Activated naive CD8-positive, alpha-beta T cell treated with anti-CD3 and anti-CD28 coated beads for 36 hours (primary cell): ENCODE data around the gene CSRP2. TPM values are rescaled to one million over a fixed set of nuclear protein-coding genes. Genes with fewer than 3 reads are reported as not detected.

Source experiments
- DNase-seq: peaks from one replicate; pipeline ENCODE4 v3.0.0; 2021
- H3K27ac Mint-ChIP-seq: one replicate; pipeline ENCODE4 v1.8.0; 2022; ENCODE audit warnings: mild to moderate bottlenecking, moderate library complexity, mixed read lengths
- H3K27me3 Mint-ChIP-seq: one replicate; pipeline ENCODE4 v1.8.0; 2022; ENCODE audit warnings: mild to moderate bottlenecking, mixed read lengths
- H3K36me3 Mint-ChIP-seq: one replicate; pipeline ENCODE4 v1.8.0; 2021; ENCODE audit warnings: mild to moderate bottlenecking, mixed read lengths
- H3K4me1 Mint-ChIP-seq: one replicate; pipeline ENCODE4 v1.8.0; 2021; ENCODE audit warnings: mixed read lengths
- H3K4me3 Mint-ChIP-seq: one replicate; pipeline ENCODE4 v1.8.0; 2022; ENCODE audit warnings: mild to moderate bottlenecking, moderate library complexity, mixed read lengths
- H3K9me3 Mint-ChIP-seq: one replicate; pipeline ENCODE4 v1.8.0; 2022; ENCODE audit warnings: mixed read lengths
- total RNA-seq, 2 experiments: library from RNA; stranded (reverse); gene quantifications; one replicate each; pipeline ENCODE4 v1.2.3, GENCODE V29; 2021

Gene CSRP2
- total RNA-seq = under 1 TPM; 0.76 to 0.78 TPM

DNA sequence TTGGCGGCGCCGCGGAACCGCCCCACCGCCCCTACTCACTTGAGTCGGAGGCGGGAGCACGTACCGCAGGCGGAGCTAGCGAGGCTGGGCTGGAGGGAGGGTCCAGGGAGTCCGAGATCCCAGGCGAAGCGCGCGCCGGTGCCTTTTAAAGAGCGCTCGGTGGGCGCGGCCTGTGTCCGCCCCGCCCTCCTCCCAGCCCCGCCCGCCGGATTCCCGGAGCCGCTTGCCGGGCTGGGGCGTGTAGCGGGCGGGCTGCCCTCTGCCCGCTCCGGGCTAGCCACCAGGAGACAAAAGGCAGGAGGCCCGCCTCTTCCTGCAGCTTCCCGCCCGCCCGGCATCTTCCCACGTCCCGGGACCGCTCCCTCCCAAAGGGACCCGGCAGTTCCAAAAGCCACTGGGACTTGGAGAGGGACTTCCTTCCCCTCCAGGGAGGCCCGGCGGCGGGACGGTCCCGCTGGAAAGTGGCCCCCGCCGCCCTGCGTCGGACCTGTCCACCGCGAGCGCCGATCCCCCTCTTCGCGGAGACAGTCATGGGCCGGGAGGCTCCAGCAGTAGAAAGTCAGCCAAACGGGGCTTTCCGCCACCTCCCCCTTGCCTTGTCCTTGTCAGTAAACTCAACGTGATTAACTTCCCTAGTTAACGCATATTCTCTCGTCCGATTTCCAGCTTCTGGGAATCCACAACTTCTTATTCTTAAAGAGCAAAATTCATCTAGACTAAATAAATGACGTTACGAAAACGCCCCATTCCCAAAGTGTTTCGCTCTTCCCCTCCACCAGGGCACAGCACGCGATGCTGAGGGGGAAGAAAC is at the start of gene CSRP2:
CSRP2 (minus strand) TSS at position 121 of the 811 bp plus-strand sequence. CDS start 12,759 bp downstream, outside the sequence.
- Mint-ChIP-seq H3K4me1 (peaks cover 11% of the 10 kb centered on the region), H3K27me3 (peaks cover 55% of the 10 kb centered on the region), H3K4me3 (peak within 1 kb of the TSS; percentile 92), H3K27ac (peak within 1 kb of the TSS; percentile 72), H3K36me3 (no peaks in the 10 kb centered on the region), H3K9me3 (no peaks in the 10 kb centered on the region)
- peak; percentile 74 for DNase-seq

DNA sequence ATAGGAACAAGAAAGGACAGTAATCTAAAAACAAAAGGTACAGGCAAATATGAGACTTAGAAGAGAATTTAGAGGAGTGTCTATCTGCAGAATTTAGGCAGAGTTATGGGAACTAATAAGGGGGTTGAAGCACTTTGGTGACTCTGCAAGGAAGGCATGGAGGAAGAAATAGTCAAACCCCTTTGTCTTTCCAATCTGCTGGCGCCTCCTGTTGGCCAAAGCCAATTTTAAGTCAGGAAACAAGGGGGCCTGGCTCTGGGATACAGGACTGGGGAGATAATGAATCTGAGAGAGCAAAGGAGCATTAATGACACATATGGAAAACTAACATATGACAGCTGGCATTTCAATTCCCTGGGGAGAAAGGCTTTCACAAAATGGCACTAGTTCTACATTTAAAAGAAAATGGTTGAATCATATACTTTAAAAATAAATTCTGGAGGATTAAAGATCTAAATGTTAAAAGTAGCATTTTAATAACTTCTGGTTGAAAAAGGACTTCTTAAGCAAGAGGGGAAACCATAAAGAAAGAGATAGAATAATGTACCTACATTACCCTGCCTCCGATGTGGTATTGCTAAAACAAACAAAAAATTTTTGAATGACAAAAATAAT is 48.5 kb upstream of the CSRP2 start:
- DNase-seq = peak; percentile 26
- no peaks in the 10 kb centered on the region for H3K4me1 Mint-ChIP-seq
- H3K36me3 Mint-ChIP-seq = no peaks in the 10 kb centered on the region
- H3K4me3 Mint-ChIP-seq = no peak overlapping the region
- no peak overlapping the region for H3K27ac Mint-ChIP-seq
- peaks cover 11% of the 10 kb centered on the region for H3K27me3 Mint-ChIP-seq
- no peaks in the 10 kb centered on the region for H3K9me3 Mint-ChIP-seq

DNA sequence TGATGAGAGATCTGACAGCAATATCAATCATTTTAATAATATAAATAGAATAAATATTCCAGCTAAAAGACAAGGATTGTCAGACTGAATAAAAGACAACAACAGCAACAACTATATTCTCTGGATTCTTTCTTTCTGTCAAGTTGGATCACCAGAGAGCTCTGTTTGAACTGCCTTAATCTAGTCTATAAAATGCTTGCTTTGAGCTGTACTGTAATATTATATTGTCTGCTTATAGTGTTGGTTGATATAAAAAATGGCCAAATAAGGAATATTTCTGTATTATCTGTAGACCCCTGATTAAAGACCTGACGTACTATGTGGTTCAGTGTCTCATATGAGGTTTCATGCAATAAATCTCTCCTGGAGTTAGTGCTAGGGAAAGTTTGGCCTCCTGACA is 46.3 kb upstream of the CSRP2 start:
- Mint-ChIP-seq H3K27ac (no peak overlapping the region), H3K4me3 (no peak overlapping the region), H3K27me3 (peaks cover 7% of the 10 kb centered on the region), H3K4me1 (peaks cover 6% of the 10 kb centered on the region), H3K9me3 (no peaks in the 10 kb centered on the region), H3K36me3 (no peaks in the 10 kb centered on the region)
- DNase-seq = no peak

DNA sequence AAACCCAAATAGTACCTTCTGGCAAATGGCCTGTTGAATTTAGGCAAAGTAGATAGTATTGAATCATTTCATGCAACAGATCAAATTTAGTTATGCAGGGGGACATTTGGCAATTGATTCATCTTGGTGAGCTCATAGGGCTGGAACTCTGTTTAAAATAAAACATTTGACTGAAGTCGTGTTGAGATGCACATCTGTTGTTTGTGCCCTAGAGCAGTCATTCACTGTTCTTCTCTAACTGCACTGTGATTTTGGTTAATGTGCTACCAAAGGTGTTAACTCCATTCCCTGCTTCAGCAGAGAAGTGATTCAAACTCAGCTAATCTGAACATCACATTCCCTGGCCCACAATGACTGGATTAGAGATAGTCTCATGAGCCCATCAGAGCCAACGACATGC is 44.0 kb upstream of the CSRP2 start:
- H3K4me3 Mint-ChIP-seq = no peak overlapping the region
- H3K27me3 Mint-ChIP-seq = peaks cover 7% of the 10 kb centered on the region
- no peak for DNase-seq
- no peaks in the 10 kb centered on the region for H3K36me3 Mint-ChIP-seq
- no peaks in the 10 kb centered on the region for H3K9me3 Mint-ChIP-seq
- H3K4me1 Mint-ChIP-seq = peaks cover 7% of the 10 kb centered on the region
- no peak overlapping the region for H3K27ac Mint-ChIP-seq

DNA sequence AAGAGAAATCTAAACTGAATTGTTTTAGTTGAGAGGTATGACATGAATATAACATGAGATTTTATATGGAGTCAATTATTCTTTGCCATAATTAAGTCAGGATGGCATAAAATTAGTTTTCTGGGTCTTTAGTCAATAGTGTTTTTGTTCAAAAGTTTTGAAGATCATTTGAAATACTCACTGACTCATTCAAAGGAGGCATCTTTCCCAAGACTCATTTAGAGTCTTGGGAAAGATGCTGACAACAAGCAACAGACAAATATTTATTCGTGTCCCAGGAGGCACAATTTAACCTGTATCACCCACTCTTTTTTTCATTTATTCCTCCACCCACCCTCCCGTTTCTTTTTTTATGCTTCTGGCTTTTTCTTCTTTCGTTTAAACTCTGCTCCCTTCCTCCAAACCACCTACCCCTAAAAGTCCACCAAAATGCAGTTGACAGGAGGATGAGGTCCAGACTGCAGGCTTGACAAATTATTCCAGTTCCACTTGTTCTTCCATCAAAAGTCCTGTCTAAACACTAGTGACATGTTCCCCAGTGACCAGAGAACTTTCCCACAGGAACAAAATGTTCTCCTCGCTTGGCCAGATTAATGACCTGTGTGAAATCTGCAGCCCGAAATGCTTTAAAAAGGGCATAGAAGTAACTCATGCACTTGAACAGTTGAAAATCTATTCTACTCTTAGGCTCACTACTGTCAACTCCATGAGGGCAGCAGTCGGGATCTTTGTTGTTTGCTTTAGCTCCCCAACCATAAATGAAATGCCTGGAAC is 43.3 kb upstream of the CSRP2 start:
- H3K27me3 Mint-ChIP-seq = peaks cover 7% of the 10 kb centered on the region
- no peak overlapping the region for H3K27ac Mint-ChIP-seq
- H3K4me3 Mint-ChIP-seq = no peak overlapping the region
- H3K9me3 Mint-ChIP-seq = no peaks in the 10 kb centered on the region
- H3K4me1 Mint-ChIP-seq = peaks cover 7% of the 10 kb centered on the region
- no peaks in the 10 kb centered on the region for H3K36me3 Mint-ChIP-seq
- DNase-seq = no peak

DNA sequence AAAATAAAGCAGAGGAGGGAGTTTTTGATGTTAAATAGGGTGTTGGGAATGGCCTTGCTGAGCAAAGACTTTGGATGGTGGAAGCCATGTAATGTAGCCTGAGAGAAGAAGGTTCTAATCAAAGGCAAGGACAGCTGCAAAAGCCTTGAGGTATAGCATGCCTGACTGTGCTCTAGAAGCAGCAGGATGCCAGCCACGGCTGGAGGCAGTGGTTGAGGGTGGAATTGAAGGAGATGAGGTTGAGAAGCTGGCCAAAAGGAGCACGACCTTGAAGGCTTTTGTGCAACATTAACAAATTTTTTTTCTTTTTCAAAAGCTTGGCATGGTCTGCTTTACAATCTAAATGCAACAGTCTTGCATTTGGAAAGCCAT is 42.3 kb upstream of the CSRP2 start:
- no peaks in the 10 kb centered on the region for H3K9me3 Mint-ChIP-seq
- H3K36me3 Mint-ChIP-seq = no peaks in the 10 kb centered on the region
- H3K27ac Mint-ChIP-seq = no peak overlapping the region
- DNase-seq = no peak
- no peak overlapping the region for H3K4me3 Mint-ChIP-seq
- H3K4me1 Mint-ChIP-seq = peaks cover 7% of the 10 kb centered on the region
- H3K27me3 Mint-ChIP-seq = peaks cover 7% of the 10 kb centered on the region

DNA sequence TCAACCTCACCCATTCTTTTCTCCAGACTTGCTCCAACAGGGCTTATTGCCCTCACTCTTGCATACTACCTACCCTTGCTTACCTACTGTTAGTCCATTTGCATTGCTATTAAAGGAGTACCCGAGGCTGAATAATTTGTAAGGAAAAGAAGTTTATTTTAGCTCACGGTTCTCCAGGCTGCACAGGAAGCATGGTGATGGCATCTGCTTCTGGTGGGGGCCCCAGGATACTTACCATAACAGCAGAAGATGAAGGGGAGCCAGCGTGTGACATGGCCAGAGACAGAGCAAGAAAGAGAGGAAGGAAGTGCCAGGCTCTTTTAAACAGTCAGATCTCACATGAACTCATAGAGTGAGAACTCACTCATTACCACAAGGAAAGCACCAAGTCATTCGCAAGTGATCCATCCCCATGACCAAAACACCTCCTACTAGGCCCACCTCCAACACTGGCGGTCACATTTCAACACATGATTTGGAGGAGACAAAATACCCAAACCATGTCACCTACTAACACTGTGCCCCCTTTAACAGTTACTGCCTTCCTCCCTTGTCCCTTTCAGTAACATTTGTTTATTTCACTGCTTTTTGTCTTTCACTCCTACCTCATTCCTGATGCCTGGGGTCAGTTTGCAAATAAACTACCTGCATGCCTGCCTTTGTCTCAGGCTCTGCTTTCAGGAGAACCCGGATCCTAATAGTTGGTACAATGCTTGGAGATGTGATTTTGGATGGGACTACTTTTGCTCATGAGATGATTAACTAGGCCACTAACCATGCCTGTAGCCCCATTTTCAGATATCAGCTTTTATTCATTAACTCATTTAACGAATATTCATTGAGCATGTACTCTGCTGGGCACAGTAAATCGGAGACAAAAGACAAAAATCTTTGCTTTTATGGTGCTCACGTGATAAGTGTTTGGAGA is 41.6 kb upstream of the CSRP2 start:
- no peaks in the 10 kb centered on the region for H3K36me3 Mint-ChIP-seq
- H3K27me3 Mint-ChIP-seq = peaks cover 5% of the 10 kb centered on the region
- no peak overlapping the region for H3K4me3 Mint-ChIP-seq
- H3K9me3 Mint-ChIP-seq = no peaks in the 10 kb centered on the region
- peak; percentile 1 for DNase-seq
- no peak overlapping the region for H3K27ac Mint-ChIP-seq
- H3K4me1 Mint-ChIP-seq = peaks cover 7% of the 10 kb centered on the region

DNA sequence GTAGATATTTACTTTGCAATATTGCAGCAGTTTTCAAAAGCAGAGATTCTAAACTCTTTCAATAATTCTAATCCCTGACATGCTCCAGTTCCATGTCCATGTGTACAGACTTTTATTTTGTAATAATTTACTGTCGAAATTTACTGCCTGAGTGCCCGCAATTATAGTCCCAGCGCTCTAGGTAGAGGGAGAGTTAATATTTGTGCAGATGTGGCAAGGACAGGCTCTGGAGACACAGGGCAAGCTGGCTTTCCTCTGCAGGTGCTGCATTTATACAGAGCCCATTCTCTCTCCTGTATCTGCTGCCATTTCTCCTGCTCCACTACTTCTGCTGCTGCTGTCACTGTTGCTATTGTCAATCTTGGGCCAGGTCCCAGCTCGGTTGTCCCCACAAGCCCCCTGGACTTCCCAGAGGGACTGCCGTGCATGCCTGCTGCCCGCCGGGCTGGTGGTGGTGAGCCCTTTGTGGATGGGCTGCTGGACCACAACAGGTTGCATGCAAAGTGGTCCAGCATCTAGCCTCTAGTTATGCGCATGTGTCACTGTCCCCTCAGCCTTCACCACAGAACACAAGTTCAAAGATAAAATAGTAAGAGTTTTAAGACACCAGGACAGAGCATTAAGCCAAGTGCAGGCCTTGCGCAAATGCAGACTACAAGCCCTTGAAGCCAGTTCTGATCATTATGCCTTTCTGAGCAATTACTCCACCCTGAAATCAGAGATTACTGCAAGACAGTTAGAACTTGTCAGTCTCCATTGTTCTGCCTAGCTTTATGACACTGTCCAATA is 40.8 kb upstream of the CSRP2 start:
- Mint-ChIP-seq H3K27ac (no peak overlapping the region), H3K9me3 (no peaks in the 10 kb centered on the region), H3K27me3 (peaks cover 4% of the 10 kb centered on the region), H3K4me3 (no peak overlapping the region), H3K4me1 (peaks cover 7% of the 10 kb centered on the region), H3K36me3 (no peaks in the 10 kb centered on the region)
- no peak for DNase-seq

DNA sequence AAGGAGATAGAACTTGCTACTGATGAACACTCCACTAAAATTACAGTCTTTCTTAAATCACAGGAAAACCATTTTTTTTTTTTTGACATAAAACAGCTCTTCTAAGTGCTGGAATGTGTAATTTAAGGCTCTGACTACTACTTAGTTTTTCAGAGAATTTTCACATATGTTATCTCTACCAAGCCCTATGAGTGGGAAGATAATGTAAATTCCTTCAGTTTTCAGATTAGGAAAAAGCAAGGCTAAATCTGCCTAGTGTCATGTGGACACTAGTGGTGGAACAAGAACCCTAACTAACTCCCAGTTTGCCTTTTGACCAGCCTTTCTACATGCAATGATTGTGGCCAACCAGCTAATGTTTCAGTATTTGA is 37.3 kb upstream of the CSRP2 start:
- Mint-ChIP-seq H3K27me3 (peaks cover 8% of the 10 kb centered on the region), H3K9me3 (no peaks in the 10 kb centered on the region), H3K27ac (no peak overlapping the region), H3K4me3 (no peak overlapping the region), H3K36me3 (no peaks in the 10 kb centered on the region), H3K4me1 (peaks cover 7% of the 10 kb centered on the region)
- no peak for DNase-seq

DNA sequence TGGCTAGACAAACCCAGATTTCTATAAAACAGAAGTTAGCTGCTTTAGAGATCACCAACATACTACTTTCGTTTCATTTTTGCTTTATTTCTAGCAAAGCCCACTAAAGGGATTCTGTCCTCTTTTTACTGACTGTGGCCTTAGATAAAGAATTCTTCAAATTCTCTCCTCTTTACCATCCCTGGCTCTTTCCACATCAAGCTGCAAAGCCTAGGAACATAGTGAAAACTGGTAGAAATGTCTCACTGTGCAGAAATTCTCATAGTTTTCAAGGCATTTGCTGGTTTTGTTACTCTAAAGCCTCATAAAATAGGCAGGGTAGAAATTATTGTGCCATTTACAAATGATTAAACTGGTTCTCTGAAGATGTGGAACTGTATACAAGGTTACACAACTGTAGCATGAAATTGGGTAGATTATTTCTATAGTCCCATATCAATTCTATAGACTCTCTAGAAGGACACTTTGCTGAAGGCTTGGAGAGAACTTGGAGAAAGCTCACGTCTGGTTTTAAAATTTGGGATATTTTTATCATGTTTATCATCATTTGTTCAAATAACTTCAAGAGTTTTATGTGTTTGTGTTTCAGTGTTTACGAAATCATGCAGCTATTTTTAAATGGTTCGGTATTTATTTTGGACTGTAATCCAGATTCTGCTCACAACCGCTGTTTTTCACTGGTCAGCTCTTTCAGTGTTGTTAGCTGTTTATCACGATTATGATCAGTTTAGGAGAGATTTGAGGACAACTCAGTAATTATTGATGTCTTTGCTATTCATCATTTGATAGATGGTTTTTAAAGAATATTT is 36.7 kb upstream of the CSRP2 start:
- no peak for DNase-seq
- H3K27ac Mint-ChIP-seq = no peak overlapping the region
- no peaks in the 10 kb centered on the region for H3K9me3 Mint-ChIP-seq
- no peak overlapping the region for H3K4me3 Mint-ChIP-seq
- H3K27me3 Mint-ChIP-seq = peaks cover 8% of the 10 kb centered on the region
- no peaks in the 10 kb centered on the region for H3K36me3 Mint-ChIP-seq
- H3K4me1 Mint-ChIP-seq = peaks cover 6% of the 10 kb centered on the region

DNA sequence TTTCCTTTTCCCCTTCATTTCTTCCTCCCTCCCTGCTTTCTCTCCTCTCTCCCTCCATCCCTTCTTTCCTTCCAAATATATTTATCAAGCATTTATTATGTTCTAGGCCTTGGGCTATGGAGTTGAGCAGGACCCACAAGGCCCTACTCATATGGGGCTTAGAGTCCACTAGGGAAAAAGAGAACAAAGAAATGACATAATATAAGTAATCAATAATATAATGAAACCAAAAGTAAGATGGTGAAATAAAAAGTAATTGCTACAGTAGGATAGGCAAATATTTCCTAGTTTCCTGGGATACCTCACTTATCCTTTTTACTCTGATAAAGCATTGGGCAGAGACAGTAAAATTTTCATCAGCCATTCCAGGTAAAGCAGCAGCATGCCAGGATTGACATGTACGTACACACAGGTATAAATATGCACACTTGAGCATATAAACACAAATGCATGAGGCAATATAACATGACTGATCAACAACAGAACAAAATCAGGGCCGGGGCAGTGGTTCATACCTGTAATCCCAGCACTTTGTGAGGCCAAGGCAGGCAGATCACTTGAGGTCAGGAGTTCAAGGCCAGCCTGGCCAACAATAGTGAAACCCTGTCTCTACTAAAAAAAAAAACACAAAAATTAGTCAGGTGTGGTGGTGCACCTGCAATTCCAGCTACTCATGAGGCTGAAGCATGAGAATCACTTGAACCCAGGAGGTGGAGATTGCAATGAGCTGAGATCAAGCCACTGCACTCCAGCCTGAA is 35.5 kb upstream of the CSRP2 start:
- no peak for DNase-seq
- Mint-ChIP-seq H3K4me1 (no peaks in the 10 kb centered on the region), H3K4me3 (no peak overlapping the region), H3K27ac (no peak overlapping the region), H3K9me3 (no peaks in the 10 kb centered on the region), H3K27me3 (peaks cover 8% of the 10 kb centered on the region), H3K36me3 (no peaks in the 10 kb centered on the region)

DNA sequence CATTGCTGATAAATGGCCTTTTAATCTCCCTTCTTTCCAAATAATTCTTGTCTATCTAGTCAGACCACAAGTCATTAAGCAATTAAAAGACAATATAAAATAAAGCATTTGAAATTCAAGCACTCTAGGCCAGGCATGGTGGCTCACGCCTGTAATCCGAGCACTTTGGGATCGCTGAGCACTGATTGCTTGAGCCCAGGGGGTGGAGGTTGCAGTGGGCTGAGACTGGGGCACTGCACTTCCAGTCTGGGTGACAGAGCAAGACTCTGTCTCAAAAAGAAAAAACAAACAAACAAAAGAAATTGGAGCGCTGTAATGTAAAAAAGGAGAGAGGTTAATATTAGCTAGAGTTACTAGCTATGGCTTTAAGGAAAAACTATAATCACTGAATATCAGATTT is 30.5 kb upstream of the CSRP2 start:
- no peaks in the 10 kb centered on the region for H3K4me1 Mint-ChIP-seq
- no peak overlapping the region for H3K27ac Mint-ChIP-seq
- peaks cover 14% of the 10 kb centered on the region for H3K27me3 Mint-ChIP-seq
- no peaks in the 10 kb centered on the region for H3K9me3 Mint-ChIP-seq
- no peak overlapping the region for H3K4me3 Mint-ChIP-seq
- no peaks in the 10 kb centered on the region for H3K36me3 Mint-ChIP-seq
- DNase-seq = no peak
